ENCODE measurements around the gene BRWD1.
"Not testable (repeated sequence)": the region's sequence is repeated elsewhere in the genome, so short reads cannot be mapped to it uniquely, and the experiment has no call there.

Gene BRWD1

DNA sequence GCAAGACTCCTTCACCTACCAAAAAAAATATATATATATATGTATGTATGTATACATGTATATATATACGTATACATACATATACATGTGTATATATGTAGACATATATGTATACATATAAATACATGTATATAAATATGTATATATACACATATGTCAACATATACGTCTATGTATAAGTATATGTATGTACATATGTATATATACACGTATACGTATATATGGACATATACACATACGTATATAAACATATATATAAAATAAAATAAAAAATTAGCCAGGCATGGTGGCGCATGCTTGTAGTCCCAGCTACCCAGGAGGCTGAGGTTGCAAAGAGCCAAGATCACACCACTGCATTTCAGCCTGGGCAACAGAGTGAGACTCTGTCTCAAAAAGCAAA lies 31.6 kb downstream of the BRWD1 start:
- no peak for DNase-seq

- DNase-seq: no peak
Measured at GRCh38 chr21:39281207-39281606, 32.2 kb downstream of the BRWD1 start.

- DNase-seq: no peak
Measured at GRCh38 chr21:39269620-39270019, 43.8 kb downstream of the BRWD1 start.

DNA sequence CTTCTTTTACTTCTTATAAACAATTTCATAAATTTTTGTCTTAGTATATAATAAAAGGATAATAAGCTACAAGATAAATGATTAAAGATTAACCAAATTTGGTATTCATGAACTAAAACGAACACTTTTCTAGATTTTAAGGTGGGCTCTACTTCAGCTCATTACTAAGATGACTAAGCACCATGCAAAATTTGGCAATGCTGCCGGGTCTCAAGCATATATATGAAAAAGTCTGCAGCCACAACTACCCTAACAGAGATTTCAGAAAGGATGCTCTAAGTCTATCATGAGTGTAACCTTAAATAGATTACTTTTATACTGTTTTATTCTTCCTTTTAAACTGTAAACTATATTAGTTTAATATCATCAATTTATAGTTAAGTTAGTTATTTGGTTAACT lies 47.8 kb downstream of the BRWD1 start:
- DNase-seq: no peak

DNA sequence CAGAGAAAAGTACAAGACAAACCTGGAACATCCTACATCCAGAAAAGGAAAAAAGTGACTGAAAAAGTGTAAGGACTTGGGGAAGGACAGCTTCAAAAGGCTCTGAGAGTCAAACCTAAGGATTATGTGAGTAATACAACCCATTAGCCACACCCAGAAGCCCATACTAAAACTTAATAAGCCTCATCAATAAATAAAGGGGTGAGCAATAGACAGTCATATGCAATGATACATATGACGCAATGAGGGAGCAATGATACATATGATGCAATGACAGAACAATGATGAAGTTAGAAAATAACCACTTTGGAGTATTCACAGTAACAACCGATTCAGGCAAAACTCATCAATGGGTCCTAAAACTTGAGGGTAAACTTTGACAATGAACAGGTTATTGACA lies 50.1 kb downstream of the BRWD1 start:
- DNase-seq: peak in 2 of 4 experiments; percentile 2 to 4

DNA sequence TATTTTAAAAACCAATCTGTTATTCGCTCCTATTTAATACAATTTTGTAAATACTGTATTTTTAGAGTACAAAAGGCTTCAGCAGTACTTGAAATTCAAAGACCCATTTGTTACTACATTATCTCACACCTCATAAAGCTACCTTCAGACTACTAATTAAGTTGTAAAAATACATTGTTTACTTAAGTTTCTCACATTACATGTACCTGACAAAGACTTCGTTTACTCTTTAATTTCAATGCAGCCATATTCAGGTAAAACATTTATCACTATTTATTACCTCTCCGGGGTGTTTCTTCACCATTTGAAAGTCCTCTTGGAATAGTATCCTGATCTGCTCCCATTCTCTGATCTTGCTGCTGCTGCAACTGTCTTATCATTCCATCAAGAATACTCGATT lies 55.2 kb downstream of the BRWD1 start:
- DNase-seq: no peak

DNA sequence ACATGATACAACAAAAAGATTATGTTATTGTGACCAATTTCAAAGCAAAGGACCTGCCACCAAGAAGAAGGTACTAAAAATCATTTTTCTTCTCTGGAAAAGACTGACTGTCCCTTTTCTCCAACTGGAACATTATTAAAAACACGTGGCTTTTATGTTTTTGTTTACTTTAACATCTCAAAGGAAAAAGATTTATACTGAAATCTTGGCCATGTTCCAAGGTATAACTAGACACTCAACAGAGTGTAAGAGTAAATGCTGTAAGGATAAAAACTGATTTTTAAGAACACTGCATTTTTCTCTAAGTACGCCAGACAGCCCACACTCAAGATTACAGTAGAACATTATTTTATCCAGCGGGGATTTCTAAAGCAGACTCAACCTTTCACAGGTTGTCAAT lies 62.1 kb downstream of the BRWD1 start:
- no peak for DNase-seq

DNA sequence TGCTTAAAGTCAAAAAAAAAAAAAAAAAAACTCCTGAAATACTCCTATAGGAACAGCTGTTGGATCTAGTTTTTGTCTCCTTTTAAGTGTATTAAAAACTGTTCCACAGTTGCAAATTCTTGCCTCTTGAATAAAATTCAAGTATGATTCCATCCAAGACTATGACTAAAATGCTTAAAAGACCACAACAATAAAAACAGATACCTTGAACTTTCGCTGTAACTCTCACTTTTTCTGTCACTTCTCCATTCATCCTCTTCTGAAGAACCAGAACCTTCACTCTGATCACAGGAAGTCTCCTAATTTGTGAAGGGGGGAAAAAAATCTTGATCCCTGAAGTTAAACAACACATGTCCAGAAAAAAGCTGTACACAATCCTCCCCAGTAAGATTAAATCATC lies 75.2 kb downstream of the BRWD1 start:
- DNase-seq: no peak

DNA sequence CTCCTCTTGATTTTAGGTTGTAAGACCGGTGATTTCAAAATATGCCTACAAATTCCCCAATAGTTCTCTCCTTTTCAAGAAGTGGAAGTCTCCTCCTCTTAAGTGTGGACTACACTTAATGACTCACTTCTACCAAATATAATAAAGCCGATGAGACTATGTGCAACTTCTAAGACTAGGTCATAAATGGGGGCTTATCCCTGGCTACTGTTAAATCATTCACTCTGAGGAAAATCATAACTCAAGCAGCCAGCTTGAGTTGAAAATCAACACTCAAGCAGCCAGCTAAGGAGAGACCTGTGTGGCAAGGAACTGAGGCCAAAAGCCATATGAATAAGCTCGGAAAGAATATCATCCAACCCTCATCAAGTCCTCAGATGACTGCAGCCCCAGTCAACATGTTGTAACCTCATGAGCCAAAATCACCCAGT lies 80.6 kb downstream of the BRWD1 start:
- peak in 3 of 4 experiments; percentile 0 to 53 (median 49) for DNase-seq

DNA sequence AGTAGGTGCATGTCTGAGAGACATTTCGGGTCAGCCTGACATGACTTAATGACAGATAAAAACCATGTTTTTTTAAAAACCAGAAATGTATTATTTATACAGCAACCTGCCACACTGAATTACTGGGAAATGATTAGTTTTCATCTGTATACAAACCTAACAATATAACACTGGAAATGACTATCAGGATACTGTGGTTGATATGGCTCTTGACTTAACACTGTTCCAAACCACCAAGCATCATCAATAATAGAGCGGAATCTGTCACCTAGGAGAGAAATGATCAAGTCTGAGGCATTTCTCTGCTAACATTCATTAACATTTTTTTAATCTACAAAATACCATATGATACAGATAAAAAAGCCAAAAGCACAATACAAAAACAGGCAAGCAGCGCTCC lies 88.5 kb downstream of the BRWD1 start:
- no peak for DNase-seq

GRCh38 chr21:39221997-39222486 lies 91.4 kb downstream of the BRWD1 start:
- no peak for DNase-seq

DNA sequence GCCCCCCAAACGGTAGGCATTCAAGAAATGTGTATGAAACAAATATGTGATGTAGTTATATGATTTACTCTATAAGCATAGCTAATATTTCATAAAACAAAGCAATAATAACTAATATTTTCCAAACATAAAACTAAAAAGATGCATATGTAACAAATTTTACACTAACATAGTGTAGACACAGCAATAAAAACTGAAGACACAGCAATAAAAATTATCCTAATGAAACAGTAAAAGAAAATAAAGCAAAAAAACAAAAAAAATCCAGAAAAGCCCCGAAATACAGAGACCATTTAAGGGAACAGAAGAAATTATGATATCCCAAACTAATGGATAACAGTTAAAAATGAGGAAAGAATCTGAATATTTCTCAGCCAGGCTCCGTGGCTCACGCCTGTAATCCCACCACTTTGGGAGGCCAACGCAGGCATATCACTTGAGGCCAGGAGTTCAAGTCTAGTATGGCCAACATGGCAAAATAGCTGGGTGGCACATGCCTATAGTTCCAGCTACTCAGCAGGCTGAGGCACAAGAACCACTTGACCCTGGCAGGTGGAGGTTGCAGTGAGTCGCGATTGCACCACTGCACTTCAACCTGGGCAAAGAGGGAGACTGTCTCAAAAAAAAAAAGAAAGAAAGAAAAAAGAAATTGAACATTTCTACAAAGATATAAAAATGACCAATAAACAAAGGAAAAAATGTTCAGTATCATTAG lies 92.0 kb downstream of the BRWD1 start:
- no peak for DNase-seq

DNA sequence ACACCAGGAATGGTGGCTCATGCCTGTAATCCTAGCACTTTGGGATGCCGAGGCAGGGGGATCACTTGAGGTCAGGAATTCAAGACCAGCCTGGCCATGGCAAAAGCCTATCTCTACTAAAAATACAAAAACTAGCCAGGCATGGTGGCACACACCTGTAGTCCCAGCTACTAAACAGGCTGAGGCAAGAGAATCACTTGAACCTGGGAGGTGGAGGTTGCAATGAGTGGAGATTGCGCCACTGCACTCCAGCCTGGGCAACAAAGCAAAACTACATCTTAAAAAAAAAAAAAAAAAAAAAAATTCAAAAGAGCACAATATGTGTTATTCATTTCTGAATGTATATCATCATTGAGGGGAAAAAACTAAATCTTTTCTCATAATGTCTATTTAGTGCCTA lies 92.6 kb downstream of the BRWD1 start:
- DNase-seq: not testable (repeated sequence)

- DNase-seq: no peak
Measured at GRCh38 chr21:39220150-39220549, 93.3 kb downstream of the BRWD1 start.

DNA sequence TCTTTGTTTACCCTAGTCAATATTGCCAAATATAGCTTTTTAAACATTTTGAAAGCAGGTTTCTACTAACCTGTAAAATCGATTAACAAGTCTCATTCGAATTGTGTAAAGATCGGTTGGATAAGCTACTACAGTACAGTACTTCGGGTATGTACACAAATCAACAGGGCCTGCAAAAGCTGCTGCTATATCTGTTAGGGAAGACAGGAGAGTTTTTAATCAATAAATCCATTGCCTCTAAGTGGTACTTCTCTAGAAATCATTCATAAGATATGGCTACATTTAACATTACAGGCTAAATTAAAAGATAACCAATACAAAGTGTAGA lies 95.4 kb downstream of the BRWD1 start:
- DNase-seq: no peak

GRCh38 chr21:39217356-39218081 lies 95.9 kb downstream of the BRWD1 start:
- no peak for DNase-seq

- DNase-seq: no peak
Measured at GRCh38 chr21:39216290-39216689, 97.1 kb downstream of the BRWD1 start.

- no peak for DNase-seq
Measured at GRCh38 chr21:39215078-39215477, 98.4 kb downstream of the BRWD1 start.

DNA sequence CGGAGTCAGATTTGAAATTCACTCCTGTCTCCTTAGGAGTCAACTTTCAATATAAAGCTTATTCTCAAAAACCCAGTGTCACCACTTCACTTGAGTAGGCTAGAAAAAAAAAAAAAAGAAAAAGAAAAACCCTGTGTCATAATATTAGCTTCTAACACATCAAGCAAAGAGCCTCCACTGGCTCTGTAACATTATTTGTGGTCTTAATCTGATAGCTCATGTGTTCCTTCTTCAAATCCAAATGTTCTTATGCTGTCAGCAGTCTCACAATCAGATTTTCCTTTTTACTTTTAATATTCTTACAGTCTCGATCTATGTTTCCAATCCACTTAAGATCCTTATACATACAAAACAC lies 104.1 kb downstream of the BRWD1 start:
- no peak for DNase-seq

- no peak for DNase-seq
Measured at GRCh38 chr21:39208624-39209333, 104.7 kb downstream of the BRWD1 start.

- no peak for DNase-seq
Measured at GRCh38 chr21:39204134-39204533, 109.3 kb downstream of the BRWD1 start.

DNA sequence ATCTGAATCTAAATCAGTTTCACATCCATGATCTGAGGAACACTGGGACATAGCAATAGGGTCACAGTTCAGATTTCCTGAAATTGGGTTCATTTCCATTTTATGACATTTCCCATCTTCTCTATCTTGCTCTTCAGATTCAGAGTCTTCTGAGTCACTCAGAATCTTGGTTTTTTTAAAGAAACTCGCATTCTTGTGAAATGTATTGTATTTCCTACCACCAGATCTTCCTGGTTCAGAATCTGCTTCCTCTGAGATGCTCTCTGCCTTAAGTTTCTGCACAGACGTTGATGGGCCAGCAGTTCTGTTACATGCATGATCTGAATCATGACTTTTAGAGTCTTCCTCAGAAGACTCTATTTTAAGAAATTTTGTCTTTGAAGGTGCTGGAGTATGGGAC lies 114.6 kb downstream of the BRWD1 start:
- no peak for DNase-seq

GRCh38 chr21:39197448-39198233 lies 115.8 kb downstream of the BRWD1 start:
- no peak for DNase-seq
